GM06990 (cell line): Measurements from ENCODE around the gene LARGE1.

Source experiments
- DNase-seq: peaks from one replicate; pipeline ENCODE4 v3.0.0-alpha.2; 2011; ENCODE audit not compliant: insufficient read length; ENCODE audit errors: extremely low read depth
- H3K27me3 ChIP-seq: replicated peaks from 2 replicates; pipeline ENCODE4 v1.6.0; 2011; ENCODE audit warnings: low read length; ENCODE audit not compliant: control insufficient read depth, insufficient read depth
- H3K36me3 ChIP-seq: 2 replicates; pipeline ENCODE4 v1.5.1; 2011; ENCODE audit warnings: low read length; ENCODE audit not compliant: control insufficient read depth, insufficient read depth
- H3K4me3 ChIP-seq: replicated peaks from 2 replicates; pipeline ENCODE4 v1.5.1; 2011; ENCODE audit warnings: low read depth, mild to moderate bottlenecking, control low read depth, low read length
- TF ChIP-seq, protein P1 (sequence below): IDR thresholded peaks from 2 replicates; pipeline ENCODE4 v1.5.1; 2011; ENCODE audit warnings: low read length, control low read depth, mild to moderate bottlenecking, inconsistent platforms; ENCODE audit not compliant: insufficient read depth, poor library complexity, severe bottlenecking

LARGE1 gene

DNA sequence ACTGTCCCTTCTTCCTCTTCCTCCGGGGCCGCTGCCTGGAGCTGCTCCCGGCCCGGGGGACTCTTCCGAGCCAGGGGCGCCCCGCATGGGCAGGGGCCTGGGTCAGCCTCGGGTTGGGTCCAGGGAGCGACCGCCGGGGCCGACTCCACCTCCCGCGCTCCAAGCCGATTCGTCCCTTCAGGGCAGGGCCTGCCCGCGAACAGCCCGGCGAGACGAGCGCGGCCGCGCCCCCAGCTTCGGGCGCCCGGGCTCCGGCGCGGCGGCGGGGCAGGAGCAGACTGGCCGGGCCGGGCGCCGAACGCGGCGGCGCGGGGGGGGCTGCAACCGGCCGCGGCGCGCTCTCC, at the start of gene LARGE1:
Gene LARGE1, minus strand, starts transcription at position 280 of the 344 bp plus-strand sequence.
- no peaks in the 10 kb centered on the region for H3K27me3 ChIP-seq
- H3K4me3 ChIP-seq, result peak within 1 kb of the TSS; percentile 77
- no peaks in the 10 kb centered on the region for H3K36me3 ChIP-seq
- TF ChIP-seq, protein P1, sequence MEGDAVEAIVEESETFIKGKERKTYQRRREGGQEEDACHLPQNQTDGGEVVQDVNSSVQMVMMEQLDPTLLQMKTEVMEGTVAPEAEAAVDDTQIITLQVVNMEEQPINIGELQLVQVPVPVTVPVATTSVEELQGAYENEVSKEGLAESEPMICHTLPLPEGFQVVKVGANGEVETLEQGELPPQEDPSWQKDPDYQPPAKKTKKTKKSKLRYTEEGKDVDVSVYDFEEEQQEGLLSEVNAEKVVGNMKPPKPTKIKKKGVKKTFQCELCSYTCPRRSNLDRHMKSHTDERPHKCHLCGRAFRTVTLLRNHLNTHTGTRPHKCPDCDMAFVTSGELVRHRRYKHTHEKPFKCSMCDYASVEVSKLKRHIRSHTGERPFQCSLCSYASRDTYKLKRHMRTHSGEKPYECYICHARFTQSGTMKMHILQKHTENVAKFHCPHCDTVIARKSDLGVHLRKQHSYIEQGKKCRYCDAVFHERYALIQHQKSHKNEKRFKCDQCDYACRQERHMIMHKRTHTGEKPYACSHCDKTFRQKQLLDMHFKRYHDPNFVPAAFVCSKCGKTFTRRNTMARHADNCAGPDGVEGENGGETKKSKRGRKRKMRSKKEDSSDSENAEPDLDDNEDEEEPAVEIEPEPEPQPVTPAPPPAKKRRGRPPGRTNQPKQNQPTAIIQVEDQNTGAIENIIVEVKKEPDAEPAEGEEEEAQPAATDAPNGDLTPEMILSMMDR, result no peak
- DNase-seq, result no peak

DNA sequence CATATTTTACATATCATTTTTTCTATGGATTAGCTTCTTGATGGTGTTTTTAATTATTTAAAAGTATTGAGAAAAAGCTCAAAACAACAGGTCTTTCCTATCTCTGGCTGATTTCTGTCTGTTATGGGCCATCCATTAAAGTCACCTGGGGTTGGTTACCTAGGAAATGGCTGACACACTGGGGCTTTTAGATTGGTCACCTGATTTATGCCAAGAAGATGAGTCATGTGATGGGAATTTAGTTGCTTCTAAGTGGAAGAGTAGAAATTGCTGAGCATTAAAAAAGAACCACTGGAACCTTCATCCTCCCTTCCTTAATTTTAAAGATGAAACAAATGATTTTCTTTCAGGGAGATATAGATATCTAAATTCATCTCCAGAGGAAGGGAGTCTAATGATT, 48.8 kb upstream of the LARGE1 start:
- H3K36me3 ChIP-seq, result no peaks in the 10 kb centered on the region
- no peak for DNase-seq
- no peaks in the 10 kb centered on the region for H3K27me3 ChIP-seq

DNA sequence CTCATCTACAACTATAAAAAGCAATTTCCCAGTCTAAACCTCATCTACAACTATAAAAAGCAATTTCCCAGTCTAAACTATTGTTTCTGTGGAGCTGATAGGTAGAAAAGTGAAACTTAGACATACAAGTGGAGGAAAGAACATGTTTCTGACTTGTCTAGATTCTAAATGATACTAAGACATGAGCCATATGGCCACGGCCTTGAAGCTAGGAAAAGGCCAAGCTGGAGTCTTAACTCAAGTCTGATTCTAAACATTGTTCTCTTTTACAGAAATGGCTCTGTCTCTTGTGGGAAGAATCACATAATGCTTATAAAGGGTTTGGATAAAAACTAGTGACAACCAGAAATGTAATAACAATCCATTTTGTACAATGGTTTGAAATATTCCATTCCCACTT, 43.8 kb upstream of the LARGE1 start:
- Histone ChIP-seq H3K36me3 (no peaks in the 10 kb centered on the region), H3K4me3 (no peak overlapping the region), H3K27me3 (no peaks in the 10 kb centered on the region)
- no peak for DNase-seq
- TF ChIP-seq, protein P1, result no peak

More for the DNA sequence above, 48.8 kb upstream of the LARGE1 start:
- no peak overlapping the region for H3K4me3 ChIP-seq
- TF ChIP-seq, protein P1, result no peak

DNA sequence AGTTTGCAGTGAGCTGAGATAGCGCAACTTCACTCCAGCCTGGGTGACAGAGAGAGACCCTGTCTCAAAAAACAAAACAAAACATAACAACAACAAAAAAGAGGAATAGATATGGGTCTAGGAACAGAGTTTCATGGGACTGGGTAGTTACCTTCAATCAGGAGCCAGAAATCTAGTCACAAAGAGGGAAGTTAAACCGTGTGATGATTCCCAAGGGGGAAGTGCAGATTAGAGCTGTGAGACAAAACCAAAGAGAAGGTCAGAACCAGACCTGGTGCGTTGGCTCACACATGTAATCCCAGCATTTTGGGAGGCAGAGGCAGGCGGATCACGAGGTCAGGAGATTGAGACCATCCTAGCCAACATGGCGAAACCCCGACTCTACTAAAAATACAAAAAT, 42.1 kb upstream of the LARGE1 start:
- Histone ChIP-seq H3K36me3 (no peaks in the 10 kb centered on the region), H3K4me3 (no peak overlapping the region), H3K27me3 (no peaks in the 10 kb centered on the region)
- no peak for DNase-seq
- TF ChIP-seq, protein P1, result no peak

DNA sequence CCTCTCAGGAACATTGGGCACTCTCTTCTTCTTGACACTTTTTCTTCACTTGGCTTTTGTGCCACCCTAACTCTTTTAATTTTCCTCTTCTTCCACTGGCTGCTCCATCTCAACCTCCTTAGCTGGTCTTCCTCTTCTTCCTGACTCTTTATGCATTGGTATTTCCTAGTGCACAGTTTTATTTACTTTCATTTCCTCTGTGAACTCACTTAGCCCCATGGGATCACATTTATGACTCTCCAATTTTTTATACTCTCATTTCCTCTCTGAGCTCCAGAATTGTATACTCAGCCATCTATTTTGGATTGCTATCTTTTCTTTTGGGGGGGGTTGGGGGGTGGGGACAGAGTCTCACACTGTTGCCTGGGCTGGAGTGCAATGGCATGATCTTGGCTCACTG, 38.5 kb upstream of the LARGE1 start:
- TF ChIP-seq, protein P1, result no peak

DNA sequence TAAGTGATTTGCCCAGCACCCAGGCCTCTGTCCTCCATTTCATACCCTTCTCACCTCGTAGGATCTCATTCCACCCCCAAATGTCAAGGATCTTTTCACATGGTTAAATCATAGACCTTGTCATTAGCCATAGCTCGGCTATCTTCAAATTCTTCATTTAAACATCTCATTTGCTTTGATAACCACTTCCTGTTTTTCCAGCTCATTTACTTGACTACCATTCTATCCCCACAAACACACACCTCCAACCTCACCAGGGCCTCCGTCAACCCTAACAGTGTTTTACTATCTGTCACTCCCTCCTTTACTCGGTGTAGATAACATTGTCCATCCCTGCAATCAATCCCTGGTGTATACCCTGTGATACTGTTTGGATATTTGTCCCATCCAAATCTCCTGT, 36.8 kb upstream of the LARGE1 start:
- Histone ChIP-seq H3K27me3 (no peaks in the 10 kb centered on the region), H3K36me3 (no peaks in the 10 kb centered on the region), H3K4me3 (no peak overlapping the region)
- DNase-seq, result no peak
- TF ChIP-seq, protein P1, result no peak

More for the DNA sequence above, 38.5 kb upstream of the LARGE1 start:
- no peak overlapping the region for H3K4me3 ChIP-seq
- DNase-seq, result no peak
- no peaks in the 10 kb centered on the region for H3K27me3 ChIP-seq
- H3K36me3 ChIP-seq, result no peaks in the 10 kb centered on the region
